Stimulated activated CD4-positive, alpha-beta T cell treated with anti-CD3 and anti-CD28 coated beads, Interleukin-12 subunit alpha, Interleukin-12 subunit beta, amount 100 ng/mL, for 48 hours (primary cell): Measurements from ENCODE around the gene C1QL4.

ENCODE experiments used
- DNase-seq, 3 donors: peaks; one replicate each; pipeline ENCODE4 v3.0.0-alpha.2; 2020; ENCODE audit warnings: low read depth in 2 of 3, low spot score in 1 of 3

C1QL4 gene

DNA sequence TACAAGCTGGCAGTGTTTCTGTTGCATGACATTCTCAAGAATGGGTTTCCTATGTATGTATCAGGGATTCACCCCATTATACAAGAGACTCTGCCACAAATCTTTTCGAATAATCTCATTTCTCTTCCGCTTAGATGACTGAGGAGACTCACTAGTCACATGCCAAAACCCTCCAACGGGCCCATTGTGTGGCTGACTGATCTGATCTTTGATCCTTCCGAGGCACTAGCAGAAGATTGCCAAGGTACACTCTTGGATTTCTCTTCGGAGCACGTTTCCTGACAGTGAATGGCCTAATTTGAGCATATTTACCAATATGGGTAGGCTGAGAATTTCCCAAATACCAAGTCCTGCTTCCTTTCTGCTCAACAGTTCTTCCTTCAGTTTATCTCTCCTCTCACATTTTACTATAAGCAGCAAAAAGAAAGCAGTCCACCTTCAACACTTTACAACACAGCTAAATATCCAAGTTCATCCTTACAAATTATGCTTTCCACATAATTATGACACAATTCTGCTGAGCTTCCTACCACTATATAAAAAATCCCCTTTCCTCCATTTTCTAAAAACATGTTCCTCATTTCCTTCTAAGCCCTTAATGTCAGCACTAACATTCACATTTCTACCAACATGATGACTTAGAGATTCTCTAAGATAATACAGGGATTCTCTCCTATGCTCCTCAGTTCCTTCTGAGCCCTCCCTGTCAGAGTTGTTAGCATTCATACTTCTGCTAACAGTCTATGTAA lies 31.1 kb downstream of the C1QL4 start:
- DNase-seq = no peak

DNA sequence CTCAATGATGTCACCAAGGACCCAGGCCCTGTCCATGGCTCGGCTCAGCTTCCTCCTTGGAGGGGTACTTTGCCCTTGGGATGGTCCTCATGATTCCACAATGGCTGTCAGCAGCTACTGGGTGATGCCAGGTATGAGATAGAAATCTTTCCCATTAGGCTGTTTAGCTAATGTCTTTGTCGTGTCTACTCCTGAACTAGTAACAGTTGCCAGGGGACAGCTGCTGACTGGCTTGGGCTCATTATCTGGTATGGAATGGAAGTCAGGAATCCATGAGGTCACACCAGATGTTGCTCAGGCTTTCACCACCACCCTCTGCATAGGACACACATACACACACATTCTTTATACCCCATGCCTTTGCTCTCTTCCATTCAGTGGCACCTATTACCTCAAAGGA lies 32.8 kb downstream of the C1QL4 start:
- DNase-seq = no peak

DNA sequence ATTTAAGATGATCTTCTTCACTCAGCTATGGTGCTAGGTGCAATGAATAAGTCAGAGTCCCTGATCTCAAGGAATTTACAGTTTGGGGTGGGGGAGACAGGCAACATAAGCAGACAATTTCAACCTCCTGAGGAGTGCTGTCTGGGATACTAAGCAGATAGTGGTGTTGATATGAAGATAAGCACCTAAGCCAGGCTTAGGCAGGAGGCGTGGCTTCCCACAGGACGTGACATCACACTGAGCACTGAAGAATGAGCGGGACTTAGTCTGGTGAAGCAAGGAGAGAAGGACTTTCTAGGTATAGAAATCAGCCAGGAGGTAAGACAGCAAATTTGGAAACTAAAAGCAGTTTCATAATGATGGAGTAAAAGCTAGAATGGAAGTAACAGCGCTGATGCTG lies 35.2 kb downstream of the C1QL4 start:
- DNase-seq = peak in 1 of 3 donors; percentile 40

DNA sequence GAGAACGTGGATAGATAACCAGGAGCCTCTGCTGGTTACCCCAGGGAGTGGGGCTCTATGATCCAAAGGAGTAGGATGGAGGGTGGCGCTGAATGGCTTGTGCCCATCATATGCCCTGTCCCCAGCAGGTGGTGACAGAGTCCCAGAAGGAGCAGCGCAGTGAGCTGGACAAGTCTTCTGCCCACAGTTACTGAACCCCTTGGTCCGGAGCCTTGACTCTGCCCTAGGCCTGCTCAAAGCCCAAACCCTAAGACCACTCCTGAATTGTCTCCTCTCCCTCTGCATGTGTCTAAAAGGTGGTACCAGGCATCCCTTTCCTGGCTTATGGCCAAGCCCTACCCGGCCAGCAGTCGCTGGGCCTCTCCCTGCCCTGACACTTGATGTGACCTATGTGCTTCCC lies 38.8 kb downstream of the C1QL4 start:
- no peak for DNase-seq

DNA sequence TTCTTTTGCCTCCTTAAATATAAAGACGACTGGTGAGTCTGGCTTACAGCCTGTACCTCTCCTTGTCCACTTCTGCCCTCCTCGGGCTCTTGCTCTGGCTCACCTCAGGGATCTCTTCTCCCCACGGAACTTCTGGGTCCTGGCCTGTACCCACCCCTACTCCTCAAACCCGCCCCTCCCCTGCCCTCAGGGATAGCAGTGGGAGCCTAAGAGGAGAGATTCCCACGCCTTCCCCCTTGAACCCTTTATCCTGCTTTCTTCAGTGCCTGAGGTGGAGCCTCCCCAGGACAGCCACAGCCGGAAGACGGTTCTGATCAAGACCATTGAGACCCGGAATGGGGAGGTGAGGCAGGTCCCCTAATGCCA lies 39.3 kb downstream of the C1QL4 start:
- DNase-seq = no peak

DNA sequence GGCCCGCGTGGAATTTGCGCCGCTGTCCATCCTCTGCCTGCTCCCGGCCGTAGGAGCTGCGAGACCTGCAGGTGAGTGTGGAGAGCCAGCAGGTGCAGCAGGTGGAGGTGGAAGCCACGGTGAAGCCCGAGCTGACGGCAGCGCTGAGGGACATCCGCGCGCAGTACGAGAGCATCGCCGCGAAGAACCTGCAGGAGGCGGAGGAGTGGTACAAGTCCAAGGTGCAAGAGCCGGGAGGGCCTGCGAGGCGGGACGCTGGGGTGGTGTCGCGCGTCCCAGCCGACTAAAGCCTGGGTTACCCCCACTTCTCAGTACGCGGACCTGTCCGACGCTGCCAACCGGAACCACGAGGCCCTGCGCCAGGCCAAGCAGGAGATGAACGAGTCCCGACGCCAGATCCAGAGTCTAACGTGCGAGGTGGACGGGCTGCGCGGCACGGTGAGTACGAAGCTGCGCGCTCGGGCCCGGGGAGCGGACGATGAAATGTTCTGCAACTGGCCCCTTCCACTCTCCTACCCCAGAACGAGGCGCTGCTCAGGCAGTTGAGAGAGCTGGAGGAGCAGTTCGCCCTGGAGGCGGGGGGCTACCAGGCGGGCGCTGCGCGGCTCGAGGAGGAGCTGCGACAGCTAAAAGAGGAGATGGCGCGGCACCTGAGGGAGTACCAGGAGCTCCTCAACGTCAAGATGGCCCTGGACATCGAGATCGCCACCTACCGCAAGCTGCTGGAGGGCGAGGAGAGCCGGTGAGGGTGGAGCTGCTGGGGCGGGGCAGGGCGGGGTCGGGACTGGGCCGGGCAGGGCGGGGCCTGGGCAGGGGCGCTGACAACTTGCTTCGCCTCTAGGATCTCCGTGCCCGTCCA lies 39.9 kb downstream of the C1QL4 start:
- DNase-seq = peak in 1 of 3 donors; percentile 50

DNA sequence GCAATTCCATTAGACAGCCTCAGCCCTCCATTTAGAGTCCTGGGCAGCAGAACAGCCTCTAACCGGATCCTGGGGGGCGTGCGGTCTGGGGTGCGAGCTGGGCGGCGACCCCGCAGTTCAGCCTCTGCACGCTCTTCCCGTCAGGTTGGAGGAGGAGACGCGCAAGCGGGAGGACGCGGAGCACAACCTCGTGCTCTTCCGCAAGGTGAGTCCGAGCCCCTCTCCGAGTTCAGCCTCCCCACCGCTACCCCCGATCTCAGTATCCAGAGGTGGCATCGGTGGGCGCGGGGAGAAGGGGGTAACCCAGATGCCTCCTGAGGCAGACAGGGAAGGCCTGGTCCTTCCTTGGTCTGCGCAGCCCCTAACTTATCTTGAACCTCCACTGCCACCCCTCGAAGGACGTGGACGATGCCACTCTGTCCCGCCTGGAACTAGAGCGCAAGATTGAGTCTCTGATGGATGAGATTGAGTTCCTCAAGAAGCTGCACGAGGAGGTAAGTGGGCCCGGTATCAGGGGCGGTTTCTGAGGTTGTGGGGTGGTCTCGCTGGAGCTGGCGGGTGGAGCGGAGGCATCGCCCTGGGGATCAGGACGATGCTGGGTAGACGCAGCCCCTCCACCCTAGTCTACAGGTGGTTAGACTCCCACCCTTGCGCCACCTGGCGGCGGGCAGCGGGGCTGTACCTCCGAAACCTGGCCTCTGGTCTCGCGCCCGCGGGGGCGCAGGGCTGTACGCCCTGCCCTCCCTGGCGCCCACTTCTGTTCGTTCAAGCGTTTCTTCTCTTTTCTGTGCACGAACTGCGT lies 40.8 kb downstream of the C1QL4 start:
- DNase-seq = peak; percentile 26 to 63 (median 62)

DNA sequence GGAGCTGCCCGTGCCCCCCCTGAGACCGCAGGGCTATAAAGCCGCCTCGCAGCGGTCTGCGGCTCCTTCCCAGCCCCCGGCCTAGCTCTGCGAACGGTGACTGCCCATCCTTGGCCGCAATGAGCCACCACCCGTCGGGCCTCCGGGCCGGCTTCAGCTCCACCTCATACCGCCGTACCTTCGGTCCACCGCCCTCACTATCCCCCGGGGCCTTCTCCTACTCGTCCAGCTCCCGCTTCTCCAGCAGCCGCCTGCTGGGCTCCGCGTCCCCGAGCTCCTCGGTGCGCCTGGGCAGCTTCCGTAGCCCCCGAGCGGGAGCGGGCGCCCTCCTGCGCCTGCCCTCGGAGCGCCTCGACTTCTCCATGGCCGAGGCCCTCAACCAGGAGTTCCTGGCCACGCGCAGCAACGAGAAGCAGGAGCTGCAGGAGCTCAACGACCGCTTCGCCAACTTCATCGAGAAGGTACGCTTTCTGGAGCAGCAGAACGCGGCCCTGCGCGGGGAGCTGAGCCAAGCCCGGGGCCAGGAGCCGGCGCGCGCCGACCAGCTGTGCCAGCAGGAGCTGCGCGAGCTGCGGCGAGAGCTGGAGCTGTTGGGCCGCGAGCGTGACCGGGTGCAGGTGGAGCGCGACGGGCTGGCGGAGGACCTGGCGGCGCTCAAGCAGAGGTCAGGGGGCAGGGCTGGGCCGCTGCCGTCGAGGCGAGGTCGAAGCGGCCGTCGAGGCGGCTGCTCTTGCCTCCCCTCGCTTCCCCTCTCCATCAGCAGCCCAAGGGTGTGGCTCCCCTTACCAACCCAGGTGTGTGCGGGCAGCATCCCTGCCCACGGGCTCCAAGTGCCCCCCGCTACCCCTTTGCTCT lies 41.7 kb downstream of the C1QL4 start, which contains the start of gene PRPH:
TSS of gene PRPH (plus strand) at position 66 of the 855 bp plus-strand sequence. CDS start at position 120, 54 bp downstream.
- no peak for DNase-seq

DNA sequence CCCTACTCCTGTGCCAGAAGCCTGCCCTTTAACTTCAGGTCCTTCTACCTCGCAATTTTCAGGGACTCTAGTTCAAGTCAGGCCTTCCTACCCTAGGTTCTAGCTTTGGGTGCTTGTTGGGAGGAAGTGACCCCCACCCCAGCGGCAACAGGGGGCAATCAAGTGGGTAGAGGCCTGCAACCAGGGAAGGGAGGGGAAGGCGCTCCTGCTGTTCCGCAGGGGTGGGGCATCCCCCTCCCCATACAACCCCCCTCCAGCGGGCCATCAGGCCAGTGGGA lies 42.2 kb downstream of the C1QL4 start:
- no peak for DNase-seq

DNA sequence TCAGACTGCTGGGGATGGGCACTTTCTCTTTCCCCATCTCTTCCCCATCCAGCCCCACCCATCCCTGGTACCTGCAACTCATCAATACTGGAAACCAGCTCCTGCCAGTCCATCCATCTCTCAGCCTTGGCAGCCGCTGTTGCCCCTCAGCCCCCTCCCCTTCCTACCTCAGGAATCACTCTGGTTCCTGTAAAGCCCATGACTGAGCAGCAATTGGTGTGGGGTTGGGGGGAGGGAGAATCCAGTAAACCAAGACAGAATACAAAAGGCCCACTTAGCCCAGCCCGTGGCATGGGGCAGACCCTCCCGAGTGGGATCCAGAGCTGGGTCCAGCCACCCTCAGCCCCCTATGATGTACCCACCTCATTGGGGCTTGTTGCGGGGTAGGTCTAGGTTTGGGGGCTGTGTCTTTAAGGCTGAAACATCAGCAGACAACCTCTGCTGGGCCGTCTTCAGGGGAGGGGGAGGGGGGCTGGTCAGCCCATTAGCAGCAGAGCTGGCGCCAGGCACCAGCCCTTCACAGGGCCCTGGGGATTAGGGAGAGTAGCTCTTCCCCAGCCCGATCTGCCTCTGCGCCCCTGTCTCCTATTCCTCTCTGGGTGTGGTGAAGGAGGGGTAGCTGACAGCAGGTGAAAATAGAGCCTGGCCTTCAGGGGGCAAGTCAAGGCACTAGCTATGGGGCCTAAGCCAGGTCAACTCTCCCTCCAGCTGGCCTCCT lies 42.7 kb downstream of the C1QL4 start:
- no peak for DNase-seq

DNA sequence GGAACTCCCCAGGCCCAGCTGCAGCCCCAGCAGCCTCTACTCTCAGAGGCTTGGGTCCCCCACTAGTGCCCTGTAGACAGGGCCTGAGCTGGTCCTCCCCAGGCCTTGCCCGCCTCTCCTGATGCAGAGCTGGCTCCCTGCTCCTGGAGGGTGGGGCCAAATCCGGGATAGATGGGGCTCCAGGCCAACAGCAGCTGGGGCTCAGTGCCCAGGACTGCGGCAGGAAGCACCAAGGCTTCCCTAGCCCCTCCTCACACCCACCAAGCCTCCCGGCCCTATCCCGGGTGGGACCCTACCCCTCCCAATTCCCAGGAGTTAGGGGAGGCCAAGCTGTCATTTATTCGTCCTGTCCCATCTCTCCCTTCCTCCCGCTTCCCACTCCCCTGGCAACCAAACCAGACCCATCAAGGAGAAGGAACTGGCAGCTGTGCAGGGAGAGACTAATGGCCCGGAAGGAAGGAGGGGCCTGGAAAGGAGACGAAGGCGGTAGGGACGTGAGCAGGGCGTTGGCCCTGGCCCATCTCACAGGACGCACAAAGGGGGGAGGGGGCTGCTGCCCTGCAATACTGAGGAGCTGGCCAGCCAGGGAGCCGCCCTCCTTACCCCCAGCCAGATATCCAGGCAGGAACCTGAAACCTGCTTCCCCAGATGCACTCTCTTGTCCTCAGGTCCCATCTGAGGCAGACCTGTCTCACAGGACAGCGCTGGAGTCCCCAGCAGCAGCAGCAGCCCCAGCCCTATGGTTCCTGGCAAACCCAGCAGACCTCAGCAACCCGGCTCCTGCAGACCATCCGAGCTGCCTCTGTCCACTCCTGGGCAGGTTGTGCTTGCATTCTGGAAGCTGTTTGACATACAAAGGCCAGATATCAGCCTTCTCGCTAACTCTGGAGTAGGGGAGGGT lies 43.7 kb downstream of the C1QL4 start:
- no peak for DNase-seq

DNA sequence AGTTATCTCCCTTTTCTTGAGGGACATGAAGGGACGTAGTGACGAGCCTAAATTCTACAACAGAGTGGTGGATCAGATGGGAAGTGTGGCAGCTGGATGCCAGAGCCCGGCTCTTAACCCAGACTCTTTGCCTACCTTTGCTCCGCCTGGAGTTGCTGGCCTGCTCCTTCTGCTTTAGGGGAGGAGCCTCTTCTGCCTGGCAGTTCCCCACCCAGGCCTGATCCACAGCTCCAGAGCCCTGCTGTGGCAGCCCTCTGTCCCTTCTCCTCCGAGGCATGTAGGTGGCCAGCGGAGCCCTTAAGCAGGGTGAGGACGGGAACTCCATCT lies 44.3 kb downstream of the C1QL4 start:
- DNase-seq = no peak

DNA sequence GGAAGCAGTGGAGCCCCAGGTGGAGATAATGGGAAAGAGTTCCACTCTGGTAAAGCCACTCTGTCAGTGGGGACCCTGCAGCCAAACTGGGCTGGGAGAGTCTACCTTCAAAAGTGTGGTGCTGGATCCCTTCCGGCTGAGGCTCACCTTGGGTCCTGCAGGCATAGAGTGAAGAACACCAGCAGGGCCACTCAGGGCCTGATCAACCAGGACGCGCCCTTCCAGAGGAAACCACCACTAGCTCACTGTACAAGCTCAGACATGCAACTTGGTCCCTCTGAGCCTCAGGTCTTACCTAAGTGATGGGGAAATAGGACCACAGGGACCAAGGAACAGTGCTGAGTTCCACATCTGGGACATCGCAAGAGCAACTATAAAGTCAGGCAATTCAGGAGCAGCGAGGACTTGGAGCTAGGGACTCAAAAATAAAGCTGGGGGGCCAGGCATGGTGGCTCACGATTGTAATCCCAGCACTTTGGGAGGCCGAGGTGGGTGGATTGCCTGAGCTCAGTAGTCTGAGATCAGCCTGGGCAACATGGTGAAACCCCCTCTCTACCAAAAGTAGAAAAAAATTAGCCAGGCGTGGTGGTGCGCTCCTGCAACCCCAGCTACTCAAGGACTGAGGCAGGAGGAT lies 47.9 kb downstream of the C1QL4 start:
- DNase-seq = no peak

DNA sequence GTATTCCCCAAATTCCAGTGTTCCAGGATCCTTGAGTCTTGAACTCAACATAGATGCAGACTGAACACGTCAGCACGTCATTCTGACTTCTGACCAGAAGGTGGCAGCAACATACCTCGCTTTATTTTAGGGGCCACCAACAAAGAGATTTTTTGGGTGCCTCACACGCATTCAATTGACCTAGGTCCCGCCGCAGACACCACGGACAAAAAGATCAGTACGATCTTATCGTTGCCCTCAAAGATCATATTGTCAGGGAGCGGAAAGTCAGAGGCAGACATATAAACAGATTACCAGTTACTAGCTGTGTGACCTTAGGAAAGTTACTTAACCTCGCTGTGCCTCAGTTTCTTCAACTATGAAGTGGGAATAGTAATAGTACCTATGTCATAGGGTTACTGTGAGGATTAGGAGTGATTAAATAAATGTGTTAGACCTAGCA lies 48.6 kb downstream of the C1QL4 start:
- DNase-seq = peak; percentile 36 to 76 (median 49)

DNA sequence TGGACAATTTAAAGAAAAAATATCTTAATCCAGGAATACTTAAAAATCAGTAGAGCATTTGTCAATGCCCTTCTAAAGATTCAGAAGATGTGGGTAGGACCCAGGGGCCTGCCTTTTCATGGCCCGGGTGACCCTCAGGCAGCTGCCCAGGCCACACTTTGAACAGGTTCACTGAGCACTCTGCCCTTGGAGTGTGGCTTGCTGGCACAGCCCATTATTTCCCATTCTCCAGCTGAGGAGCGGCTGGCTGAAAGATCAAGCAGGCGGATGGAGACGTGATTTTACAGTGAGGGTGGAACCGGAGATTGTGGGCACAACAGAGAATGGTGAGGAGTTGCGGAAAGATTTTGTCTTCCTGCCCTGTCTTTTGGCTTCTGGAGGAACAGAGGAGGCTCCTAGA lies 49.1 kb downstream of the C1QL4 start:
- no peak for DNase-seq

DNA sequence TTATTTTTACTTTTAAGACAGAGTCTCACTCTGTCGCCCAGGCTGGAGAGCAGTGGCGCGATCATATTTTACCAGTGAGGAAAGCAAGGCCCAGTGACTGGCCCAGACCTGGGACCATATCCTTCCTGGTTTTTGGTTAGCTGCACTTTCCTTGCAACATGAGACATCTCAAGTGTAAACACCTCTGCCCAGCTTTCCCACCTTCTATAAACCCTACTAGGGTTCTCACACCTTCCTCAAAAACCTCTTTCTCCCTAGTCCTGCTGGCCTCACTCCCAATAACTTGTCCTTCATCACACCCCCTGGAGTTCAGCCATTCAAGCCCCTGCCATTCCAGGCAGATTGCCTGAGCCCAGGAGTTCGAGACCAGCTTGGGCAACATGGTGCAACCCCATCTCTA lies 52.3 kb downstream of the C1QL4 start:
- DNase-seq = no peak

DNA sequence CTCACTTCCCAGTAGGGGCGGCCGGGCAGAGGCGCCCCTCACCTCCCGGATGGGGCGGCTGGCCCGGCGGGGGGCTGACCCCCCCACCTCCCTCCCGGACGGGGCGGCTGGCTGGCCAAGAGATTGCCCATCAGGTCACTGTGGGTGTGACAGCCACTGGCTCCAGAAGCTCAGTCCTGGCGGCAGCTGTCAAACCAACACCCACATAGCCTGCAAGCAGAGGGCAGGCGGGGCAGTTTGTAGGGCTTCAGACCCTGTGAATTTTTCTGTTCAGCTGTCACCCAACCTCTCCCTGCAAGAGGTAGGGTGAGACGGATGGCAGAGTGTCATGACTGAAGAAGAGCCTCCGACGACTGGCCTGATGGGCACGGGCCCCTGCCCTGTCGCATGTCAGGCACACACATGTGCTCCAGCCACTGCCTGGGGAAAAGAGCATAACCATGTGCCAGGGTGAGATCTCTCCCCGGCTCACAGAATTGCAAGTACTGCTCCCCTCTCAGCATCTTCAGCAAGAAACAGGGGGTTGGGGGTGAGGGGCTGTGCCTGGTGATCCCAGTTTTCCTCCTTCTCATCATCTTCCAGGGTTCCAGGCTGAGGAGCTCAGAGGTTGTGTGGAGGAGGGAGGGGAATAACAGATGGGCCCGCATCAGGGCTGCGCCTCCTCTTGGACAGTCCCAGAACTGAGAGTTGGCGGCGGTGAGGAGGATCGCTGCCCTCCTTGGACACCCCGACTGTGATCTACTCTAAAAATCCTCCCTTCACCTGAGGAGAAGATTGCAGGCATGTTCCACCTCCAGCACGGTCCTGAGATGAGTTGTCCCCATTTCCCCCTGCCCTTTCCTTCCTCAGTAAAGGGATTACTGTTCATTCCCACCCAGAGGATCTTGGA lies 53.2 kb downstream of the C1QL4 start:
- no peak for DNase-seq
